ENCODE data around the gene OGFRL1.

The OGFRL1 gene

GRCh38 chr6:71287926-71288227 lies 734 bp upstream of the OGFRL1 start:
- peak; percentile 62 for DNase-seq

- no peak for DNase-seq
Observed at GRCh38 chr6:71289039-71289801, 609 bp downstream of the OGFRL1 start.

- no peak for DNase-seq
Observed at GRCh38 chr6:71289802-71290175, 1.2 kb downstream of the OGFRL1 start.

GRCh38 chr6:71290611-71291010 lies 2.0 kb downstream of the OGFRL1 start:
- no peak for DNase-seq

GRCh38 chr6:71292001-71292400 lies 3.4 kb downstream of the OGFRL1 start:
- no peak for DNase-seq

GRCh38 chr6:71294121-71294523 lies 5.5 kb downstream of the OGFRL1 start:
- no peak for DNase-seq

- no peak for DNase-seq
Observed at GRCh38 chr6:71298459-71298858, 9.8 kb downstream of the OGFRL1 start.

GRCh38 chr6:71299541-71300470 lies 11.2 kb downstream of the OGFRL1 start:
- no peak for DNase-seq

GRCh38 chr6:71300561-71301168 lies 12.1 kb downstream of the OGFRL1 start:
- no peak for DNase-seq

GRCh38 chr6:71301546-71301945 lies 12.9 kb downstream of the OGFRL1 start:
- DNase-seq, result no peak

- DNase-seq, result no peak
Observed at GRCh38 chr6:71309656-71310055, 21.0 kb downstream of the OGFRL1 start.

GRCh38 chr6:71310261-71310660 lies 21.6 kb downstream of the OGFRL1 start:
- DNase-seq, result no peak

- no peak for DNase-seq
Observed at GRCh38 chr6:71312089-71312488, 23.5 kb downstream of the OGFRL1 start.

GRCh38 chr6:71317441-71317840 lies 28.8 kb downstream of the OGFRL1 start:
- DNase-seq, result no peak

- no peak for DNase-seq
Observed at GRCh38 chr6:71320041-71320440, 31.4 kb downstream of the OGFRL1 start.

- no peak for DNase-seq
Observed at GRCh38 chr6:71321314-71321713, 32.7 kb downstream of the OGFRL1 start.

GRCh38 chr6:71324194-71324785 lies 35.7 kb downstream of the OGFRL1 start:
- DNase-seq, result no peak

GRCh38 chr6:71326611-71327010 lies 38.0 kb downstream of the OGFRL1 start:
- no peak for DNase-seq

GRCh38 chr6:71330501-71330900 lies 41.9 kb downstream of the OGFRL1 start:
- no peak for DNase-seq

- no peak for DNase-seq
Observed at GRCh38 chr6:71332012-71332411, 43.4 kb downstream of the OGFRL1 start.

- no peak for DNase-seq
Observed at GRCh38 chr6:71333050-71333449, 44.4 kb downstream of the OGFRL1 start.

- no peak for DNase-seq
Observed at GRCh38 chr6:71333697-71334096, 45.1 kb downstream of the OGFRL1 start.

- DNase-seq, result no peak
Observed at GRCh38 chr6:71334768-71335167, 46.2 kb downstream of the OGFRL1 start.

- DNase-seq, result no peak
Observed at GRCh38 chr6:71335544-71335943, 46.9 kb downstream of the OGFRL1 start.
